ENCODE data around the gene DGKH.

The DGKH gene

DNA sequence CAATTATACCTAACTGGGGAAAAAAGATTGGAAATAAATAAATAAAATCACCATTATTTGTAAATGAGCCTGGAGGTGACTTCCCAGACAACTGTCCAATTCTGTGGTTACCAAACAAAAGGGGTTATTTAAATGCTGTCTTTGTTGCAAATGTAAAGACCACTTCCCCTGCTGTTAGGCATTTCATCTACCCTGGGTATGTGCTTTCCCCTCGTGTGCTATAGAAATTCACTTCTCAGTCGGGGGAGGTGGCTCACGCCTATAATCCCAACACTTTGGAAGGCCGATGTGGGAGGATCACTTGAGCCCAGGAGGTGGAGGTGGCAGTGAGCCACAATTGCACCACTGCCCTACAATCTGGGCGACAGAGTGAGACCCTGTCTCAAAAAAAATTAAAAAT lies 121.6 kb downstream of the DGKH start:
- DNase-seq: no peak
- Histone ChIP-seq H3K36me3 (ENCODE audit: control insufficient read depth, insufficient read depth, low read length) (peaks cover 14% of the 10 kb centered on the region), H3K4me3 (ENCODE audit: insufficient read depth, low read depth, low read length, poor library complexity, severe bottlenecking) (no peak overlapping the region), H3K4me1 (ENCODE audit: control insufficient read depth, insufficient read depth, low read length, poor library complexity, severe bottlenecking) (no peaks in the 10 kb centered on the region), H3K9me3 (ENCODE audit: control insufficient read depth, low read length) (no peaks in the 10 kb centered on the region), H3K27ac (ENCODE audit: insufficient read depth, low read length, poor library complexity, severe bottlenecking) (no peak overlapping the region), H3K27me3 (replicated peaks; ENCODE audit: control insufficient read depth, insufficient read depth, low read length, poor library complexity, severe bottlenecking) (no peaks in the 10 kb centered on the region)

DNA sequence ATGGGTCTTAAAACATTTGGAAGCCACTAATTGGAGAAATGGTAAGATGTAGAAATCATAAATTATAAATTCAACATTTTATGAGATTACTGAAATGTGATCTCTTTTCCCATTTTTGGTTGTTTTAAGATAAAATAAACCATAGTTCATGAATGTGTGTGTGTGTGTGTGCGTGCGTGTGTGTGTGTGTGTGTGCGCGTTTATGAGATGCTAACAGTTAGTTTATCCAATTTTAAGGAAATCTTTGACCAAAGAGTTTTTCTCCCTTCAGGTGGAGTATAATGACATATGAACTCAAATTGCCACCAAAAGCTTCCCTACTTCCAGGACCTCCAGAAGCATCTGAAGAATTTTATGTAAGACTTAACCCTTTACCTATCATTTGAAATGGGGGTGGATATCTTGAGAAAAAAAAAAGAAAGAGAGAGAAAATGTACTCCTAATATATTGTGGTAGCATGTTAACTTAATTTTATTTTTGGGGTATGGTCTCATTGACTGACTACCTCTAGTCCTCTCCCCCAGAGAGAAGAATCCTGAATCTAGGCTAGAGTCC lies 125.4 kb downstream of the DGKH start:
- DNase-seq: no peak
- no peaks in the 10 kb centered on the region for H3K27me3 ChIP-seq (replicated peaks; ENCODE audit: control insufficient read depth, insufficient read depth, low read length, poor library complexity, severe bottlenecking)

DNA sequence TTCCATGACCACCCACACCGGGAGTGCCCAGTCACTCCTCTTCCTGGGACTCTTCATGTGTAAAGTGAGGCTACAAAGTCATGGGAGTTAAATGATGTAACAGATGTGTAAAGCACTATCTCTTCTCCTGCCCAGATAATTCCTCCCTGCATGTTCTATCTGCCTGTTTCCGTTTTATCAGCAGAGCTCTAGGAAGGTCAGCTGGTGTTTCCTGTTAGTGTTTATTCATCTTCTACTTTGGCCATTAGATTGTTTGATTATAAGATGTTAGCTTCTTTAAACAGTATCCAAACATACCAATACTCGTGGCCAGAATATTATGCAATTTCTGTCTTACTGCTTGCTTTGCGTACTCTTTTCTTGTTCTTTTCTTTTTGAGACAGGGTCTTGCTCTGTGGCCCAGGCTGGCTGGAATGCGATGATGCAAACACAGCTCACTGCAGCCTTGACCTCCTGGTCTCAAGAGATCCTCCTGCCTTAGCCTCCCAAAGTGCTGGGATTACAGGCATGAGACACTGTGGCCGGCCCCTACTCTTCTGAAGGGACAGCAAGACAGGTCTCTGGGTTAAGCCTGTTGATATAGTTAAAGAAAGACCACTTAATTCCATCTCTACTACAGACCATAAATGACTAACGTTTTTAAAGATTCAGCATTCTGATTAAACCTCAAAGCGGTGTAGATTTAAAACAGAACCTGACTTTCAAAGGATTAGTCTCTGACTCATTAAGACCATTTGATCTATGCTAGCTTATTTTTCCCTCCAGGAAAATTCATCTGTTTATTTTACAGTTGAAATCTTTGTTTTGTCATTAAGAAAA lies 126.1 kb downstream of the DGKH start:
- no peak overlapping the region for H3K27ac ChIP-seq (ENCODE audit: insufficient read depth, low read length, poor library complexity, severe bottlenecking)

More for the DNA sequence above, 125.4 kb downstream of the DGKH start:
- Histone ChIP-seq H3K4me1 (ENCODE audit: control insufficient read depth, insufficient read depth, low read length, poor library complexity, severe bottlenecking) (no peaks in the 10 kb centered on the region), H3K27ac (ENCODE audit: insufficient read depth, low read length, poor library complexity, severe bottlenecking) (no peak overlapping the region), H3K36me3 (ENCODE audit: control insufficient read depth, insufficient read depth, low read length) (peaks cover 7% of the 10 kb centered on the region), H3K9me3 (ENCODE audit: control insufficient read depth, low read length) (no peaks in the 10 kb centered on the region), H3K4me3 (ENCODE audit: insufficient read depth, low read depth, low read length, poor library complexity, severe bottlenecking) (no peak overlapping the region)

DNA sequence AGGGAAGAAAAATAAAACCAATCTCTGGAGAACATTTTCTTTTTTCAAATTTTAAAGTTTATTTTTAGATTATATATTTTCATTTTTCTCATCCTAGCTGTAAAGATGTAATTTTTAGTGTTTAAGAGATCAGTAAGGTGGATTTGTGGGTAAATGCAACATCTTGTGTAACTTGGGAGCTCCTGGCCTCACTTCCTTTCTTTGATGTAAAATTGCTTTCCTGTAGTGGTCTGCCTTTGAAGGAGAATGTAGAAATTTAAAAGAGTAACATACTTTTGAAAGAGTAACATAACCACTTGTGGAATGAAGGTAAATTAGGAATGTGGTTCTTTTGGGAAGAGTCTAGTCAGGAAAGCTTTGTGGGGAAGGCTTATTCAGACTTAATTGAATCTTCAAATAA lies 127.8 kb downstream of the DGKH start:
- no peak overlapping the region for H3K27ac ChIP-seq (ENCODE audit: insufficient read depth, low read length, poor library complexity, severe bottlenecking)
- no peak overlapping the region for H3K4me3 ChIP-seq (ENCODE audit: insufficient read depth, low read depth, low read length, poor library complexity, severe bottlenecking)
- H3K36me3 ChIP-seq (ENCODE audit: control insufficient read depth, insufficient read depth, low read length): peaks cover 7% of the 10 kb centered on the region
- no peak for DNase-seq
- no peaks in the 10 kb centered on the region for H3K4me1 ChIP-seq (ENCODE audit: control insufficient read depth, insufficient read depth, low read length, poor library complexity, severe bottlenecking)
- no peaks in the 10 kb centered on the region for H3K27me3 ChIP-seq (replicated peaks; ENCODE audit: control insufficient read depth, insufficient read depth, low read length, poor library complexity, severe bottlenecking)
- H3K9me3 ChIP-seq (ENCODE audit: control insufficient read depth, low read length): no peaks in the 10 kb centered on the region

More for the DNA sequence above, 126.1 kb downstream of the DGKH start:
- no peaks in the 10 kb centered on the region for H3K9me3 ChIP-seq (ENCODE audit: control insufficient read depth, low read length)
- no peaks in the 10 kb centered on the region for H3K27me3 ChIP-seq (replicated peaks; ENCODE audit: control insufficient read depth, insufficient read depth, low read length, poor library complexity, severe bottlenecking)
- H3K36me3 ChIP-seq (ENCODE audit: control insufficient read depth, insufficient read depth, low read length): peaks cover 7% of the 10 kb centered on the region
- H3K4me1 ChIP-seq (ENCODE audit: control insufficient read depth, insufficient read depth, low read length, poor library complexity, severe bottlenecking): no peaks in the 10 kb centered on the region
- no peak for DNase-seq
- H3K4me3 ChIP-seq (ENCODE audit: insufficient read depth, low read depth, low read length, poor library complexity, severe bottlenecking): no peak overlapping the region

DNA sequence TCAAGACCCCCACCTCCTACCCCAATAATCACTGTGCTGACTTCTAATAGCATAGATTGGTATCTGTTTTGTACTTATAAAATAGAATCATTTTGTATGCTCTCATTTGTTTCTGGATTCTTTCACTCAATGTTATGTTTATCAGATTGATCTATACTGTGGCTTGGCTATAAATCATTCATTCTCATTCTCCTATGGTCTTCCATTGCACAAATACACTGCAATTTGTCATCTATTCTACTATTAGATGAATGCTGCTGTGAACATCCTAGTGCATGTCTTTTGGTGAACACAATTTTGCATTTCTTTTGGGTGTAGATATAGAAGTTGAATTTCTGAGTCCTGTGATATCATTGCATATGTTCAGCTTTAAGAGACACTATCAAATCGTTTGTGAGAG lies 128.7 kb downstream of the DGKH start:
- Histone ChIP-seq H3K36me3 (ENCODE audit: control insufficient read depth, insufficient read depth, low read length) (peaks cover 7% of the 10 kb centered on the region), H3K9me3 (ENCODE audit: control insufficient read depth, low read length) (no peaks in the 10 kb centered on the region), H3K27me3 (replicated peaks; ENCODE audit: control insufficient read depth, insufficient read depth, low read length, poor library complexity, severe bottlenecking) (no peaks in the 10 kb centered on the region), H3K4me3 (ENCODE audit: insufficient read depth, low read depth, low read length, poor library complexity, severe bottlenecking) (no peak overlapping the region), H3K4me1 (ENCODE audit: control insufficient read depth, insufficient read depth, low read length, poor library complexity, severe bottlenecking) (no peaks in the 10 kb centered on the region), H3K27ac (ENCODE audit: insufficient read depth, low read length, poor library complexity, severe bottlenecking) (no peak overlapping the region)
- no peak for DNase-seq

DNA sequence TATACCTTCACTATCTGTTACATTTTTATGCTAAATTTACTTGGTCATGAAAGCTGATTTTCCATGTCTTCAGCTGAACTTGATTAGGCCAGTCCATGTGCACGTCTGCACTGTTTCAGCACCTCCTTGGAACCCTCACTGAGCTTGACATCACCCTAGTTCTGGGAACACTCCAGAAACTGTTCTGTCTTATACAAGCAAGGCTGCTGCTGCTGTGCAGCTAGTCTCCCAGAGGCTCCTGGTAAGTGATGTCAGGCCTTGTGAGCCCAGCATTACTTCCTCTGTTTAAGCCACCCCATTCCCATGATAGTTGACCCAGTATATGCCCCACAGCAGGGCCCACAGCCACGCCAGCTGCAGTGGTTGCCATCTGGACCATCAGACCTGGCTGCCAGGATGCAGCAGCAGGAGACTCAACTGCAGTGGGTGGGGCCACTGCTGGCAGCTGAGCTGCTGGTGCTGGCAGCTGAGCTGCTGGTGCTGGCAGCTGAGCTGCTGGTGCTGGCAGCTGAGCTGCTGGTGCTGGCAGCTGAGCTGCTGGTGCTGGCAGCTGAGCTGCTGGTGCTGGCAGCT lies 133.0 kb downstream of the DGKH start:
- no peak for DNase-seq
- Histone ChIP-seq H3K27me3 (replicated peaks; ENCODE audit: control insufficient read depth, insufficient read depth, low read length, poor library complexity, severe bottlenecking) (no peaks in the 10 kb centered on the region), H3K9me3 (ENCODE audit: control insufficient read depth, low read length) (no peaks in the 10 kb centered on the region), H3K4me1 (ENCODE audit: control insufficient read depth, insufficient read depth, low read length, poor library complexity, severe bottlenecking) (no peaks in the 10 kb centered on the region), H3K27ac (ENCODE audit: insufficient read depth, low read length, poor library complexity, severe bottlenecking) (no peak overlapping the region), H3K4me3 (ENCODE audit: insufficient read depth, low read depth, low read length, poor library complexity, severe bottlenecking) (no peak overlapping the region), H3K36me3 (ENCODE audit: control insufficient read depth, insufficient read depth, low read length) (no peaks in the 10 kb centered on the region)

DNA sequence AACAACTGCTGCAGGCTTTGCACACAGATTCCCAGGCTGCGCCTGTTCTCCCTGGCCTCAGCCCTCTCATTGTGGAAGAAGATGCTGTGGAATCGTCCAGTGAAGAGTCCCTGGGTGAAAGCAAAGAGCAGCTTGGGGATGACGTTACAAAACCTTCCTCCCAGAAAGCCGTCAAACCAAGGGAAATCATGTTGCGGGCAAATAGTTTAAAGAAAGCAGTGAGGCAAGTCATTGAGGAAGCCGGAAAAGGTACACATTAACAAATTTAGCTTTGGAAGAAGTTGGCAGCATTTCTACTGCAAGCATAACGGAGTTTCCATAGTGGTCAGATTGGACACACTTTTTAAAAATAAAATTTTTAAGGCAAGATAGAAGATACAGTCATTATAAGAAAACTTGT lies 140.6 kb downstream of the DGKH start:
- Histone ChIP-seq H3K4me1 (ENCODE audit: control insufficient read depth, insufficient read depth, low read length, poor library complexity, severe bottlenecking) (no peaks in the 10 kb centered on the region), H3K9me3 (ENCODE audit: control insufficient read depth, low read length) (no peaks in the 10 kb centered on the region), H3K27me3 (replicated peaks; ENCODE audit: control insufficient read depth, insufficient read depth, low read length, poor library complexity, severe bottlenecking) (no peaks in the 10 kb centered on the region), H3K4me3 (ENCODE audit: insufficient read depth, low read depth, low read length, poor library complexity, severe bottlenecking) (no peak overlapping the region), H3K36me3 (ENCODE audit: control insufficient read depth, insufficient read depth, low read length) (peaks cover 13% of the 10 kb centered on the region), H3K27ac (ENCODE audit: insufficient read depth, low read length, poor library complexity, severe bottlenecking) (no peak overlapping the region)
- no peak for DNase-seq

DNA sequence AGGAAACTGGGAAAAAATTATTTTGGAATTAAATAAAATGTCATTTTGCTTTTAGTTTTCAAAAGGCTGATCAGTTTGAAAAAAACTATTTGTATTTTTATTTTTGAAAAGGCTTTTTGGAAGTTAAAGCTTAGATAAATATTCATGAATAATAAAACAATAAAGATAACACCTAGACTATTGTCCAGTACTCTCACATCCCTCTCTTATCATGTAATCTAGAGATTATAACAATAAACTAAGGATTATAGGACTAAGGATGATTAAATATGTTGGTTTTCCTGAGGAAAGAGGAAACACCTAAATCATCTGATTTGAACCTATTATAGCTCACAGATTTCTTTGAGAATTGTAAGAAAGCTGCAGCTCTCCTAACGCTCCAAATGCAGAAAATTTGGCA lies 142.1 kb downstream of the DGKH start:
- peaks cover 24% of the 10 kb centered on the region for H3K36me3 ChIP-seq (ENCODE audit: control insufficient read depth, insufficient read depth, low read length)

DNA sequence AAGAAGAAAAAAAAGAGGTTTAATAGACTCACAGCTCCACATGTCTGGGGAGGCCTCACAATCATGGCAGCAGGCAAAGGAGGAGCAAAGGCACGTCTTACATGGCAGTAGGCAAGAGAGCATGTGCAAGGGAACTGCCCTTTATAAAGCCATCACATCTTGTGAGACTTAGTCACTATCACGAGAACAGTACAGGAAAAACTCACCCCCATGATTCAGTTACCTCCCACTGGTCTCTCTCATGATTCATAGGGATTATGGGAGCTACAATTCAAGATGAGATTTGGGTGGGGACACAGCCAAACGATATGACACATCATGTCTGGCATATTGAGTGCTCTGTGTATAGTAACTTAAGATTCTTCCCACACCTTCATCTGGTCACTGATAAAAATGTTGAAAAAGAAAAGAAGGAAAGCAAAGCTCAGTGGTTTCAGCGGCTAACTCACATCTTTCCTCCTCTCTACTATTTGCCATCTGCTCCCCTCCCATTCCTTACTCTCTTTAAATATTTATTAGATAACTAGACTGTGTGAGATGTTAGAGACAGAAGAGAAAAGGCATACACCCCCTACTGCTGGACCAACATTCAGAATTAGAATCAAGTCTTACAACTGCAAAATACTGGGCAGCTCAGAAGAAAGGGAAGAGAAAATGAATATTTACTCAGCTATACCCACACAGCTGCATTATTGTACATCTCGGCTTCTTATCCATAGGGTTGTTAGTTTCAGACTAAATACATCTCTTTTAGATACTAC lies 163.4 kb downstream of the DGKH start:
- Histone ChIP-seq H3K9me3 (ENCODE audit: control insufficient read depth, low read length) (no peaks in the 10 kb centered on the region), H3K4me3 (ENCODE audit: insufficient read depth, low read depth, low read length, poor library complexity, severe bottlenecking) (no peak overlapping the region), H3K27me3 (replicated peaks; ENCODE audit: control insufficient read depth, insufficient read depth, low read length, poor library complexity, severe bottlenecking) (no peaks in the 10 kb centered on the region), H3K27ac (ENCODE audit: insufficient read depth, low read length, poor library complexity, severe bottlenecking) (no peak overlapping the region), H3K36me3 (ENCODE audit: control insufficient read depth, insufficient read depth, low read length) (peaks cover 19% of the 10 kb centered on the region), H3K4me1 (ENCODE audit: control insufficient read depth, insufficient read depth, low read length, poor library complexity, severe bottlenecking) (no peaks in the 10 kb centered on the region)
- DNase-seq: no peak

More for the DNA sequence above, 142.1 kb downstream of the DGKH start:
- Histone ChIP-seq H3K4me1 (ENCODE audit: control insufficient read depth, insufficient read depth, low read length, poor library complexity, severe bottlenecking) (no peaks in the 10 kb centered on the region), H3K4me3 (ENCODE audit: insufficient read depth, low read depth, low read length, poor library complexity, severe bottlenecking) (no peak overlapping the region), H3K27ac (ENCODE audit: insufficient read depth, low read length, poor library complexity, severe bottlenecking) (no peak overlapping the region), H3K27me3 (replicated peaks; ENCODE audit: control insufficient read depth, insufficient read depth, low read length, poor library complexity, severe bottlenecking) (no peaks in the 10 kb centered on the region), H3K9me3 (ENCODE audit: control insufficient read depth, low read length) (no peaks in the 10 kb centered on the region)
- DNase-seq: no peak

DNA sequence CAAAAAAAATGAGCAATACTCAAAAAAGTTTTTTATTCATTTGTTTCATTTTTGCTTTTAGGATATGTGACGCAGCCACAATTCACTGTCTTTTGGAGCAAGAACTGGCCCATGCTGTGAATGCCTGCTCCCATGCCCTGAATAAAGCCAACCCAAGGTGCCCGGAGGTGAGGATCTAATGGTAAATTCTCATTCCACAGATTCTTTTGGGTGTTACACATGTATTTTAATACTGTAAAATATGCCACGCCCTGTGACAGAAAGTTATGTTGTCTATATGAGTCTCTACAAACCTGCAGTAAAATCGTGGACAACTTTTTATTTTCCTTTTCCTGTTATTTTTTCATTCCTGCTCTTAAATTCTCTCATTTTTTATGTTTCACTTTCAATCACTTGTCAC lies 166.0 kb downstream of the DGKH start:
- DNase-seq: no peak
- H3K27ac ChIP-seq (ENCODE audit: insufficient read depth, low read length, poor library complexity, severe bottlenecking): no peak overlapping the region
- H3K27me3 ChIP-seq (replicated peaks; ENCODE audit: control insufficient read depth, insufficient read depth, low read length, poor library complexity, severe bottlenecking): no peaks in the 10 kb centered on the region
- H3K4me1 ChIP-seq (ENCODE audit: control insufficient read depth, insufficient read depth, low read length, poor library complexity, severe bottlenecking): no peaks in the 10 kb centered on the region
- peaks cover 19% of the 10 kb centered on the region for H3K36me3 ChIP-seq (ENCODE audit: control insufficient read depth, insufficient read depth, low read length)
- H3K9me3 ChIP-seq (ENCODE audit: control insufficient read depth, low read length): no peaks in the 10 kb centered on the region
- H3K4me3 ChIP-seq (ENCODE audit: insufficient read depth, low read depth, low read length, poor library complexity, severe bottlenecking): no peak overlapping the region

Measured in effector memory CD4-positive, alpha-beta T cell (primary cell).